T-helper 9 cell (primary cell): ENCODE measurements around the gene RTN1.

Source experiments
- DNase-seq: peaks from one replicate; pipeline ENCODE4 v3.0.0-alpha.2; 2020
- total RNA-seq, 2 donors: gene quantifications; one replicate each; lab custom pipeline; 2026; lab: John Stamatoyannopoulos, UW

Gene RTN1
- total RNA-seq: 0.07 to 0.48 reads per million in 2 donors

- DNase-seq: no peak
Observed at GRCh38 chr14:59870277-59871165, at the start of gene RTN1. RTN1 (minus strand) TSS chr14:59870776; CDS start chr14:59870630, 146 bp downstream.

GRCh38 chr14:59920378-59920683, 49.8 kb upstream of the RTN1 start:
- no peak for DNase-seq

GRCh38 chr14:59919570-59920377, 49.2 kb upstream of the RTN1 start, which contains the start of gene LRRC9:
LRRC9 (plus strand) TSS chr14:59920144.
- peak; percentile 0 for DNase-seq

GRCh38 chr14:59918824-59919569, 48.4 kb upstream of the RTN1 start:
- DNase-seq: no peak

- no peak for DNase-seq
Observed at GRCh38 chr14:59913187-59913586, 42.6 kb upstream of the RTN1 start.

GRCh38 chr14:59912443-59912842, 41.9 kb upstream of the RTN1 start:
- no peak for DNase-seq

- DNase-seq: no peak
Observed at GRCh38 chr14:59905188-59905587, 34.6 kb upstream of the RTN1 start.

- DNase-seq: no peak
Observed at GRCh38 chr14:59904184-59904583, 33.6 kb upstream of the RTN1 start.

GRCh38 chr14:59900556-59900955, 30.0 kb upstream of the RTN1 start:
- no peak for DNase-seq

GRCh38 chr14:59897757-59898383, 27.3 kb upstream of the RTN1 start:
- DNase-seq: no peak

- DNase-seq: no peak
Observed at GRCh38 chr14:59895721-59896120, 25.1 kb upstream of the RTN1 start.

GRCh38 chr14:59890676-59891075, 20.1 kb upstream of the RTN1 start:
- DNase-seq: no peak

GRCh38 chr14:59882957-59883356, 12.4 kb upstream of the RTN1 start:
- DNase-seq: no peak

- no peak for DNase-seq
Observed at GRCh38 chr14:59871166-59871495, 555 bp upstream of the RTN1 start.

GRCh38 chr14:59869381-59870255, 958 bp downstream of the RTN1 start:
- DNase-seq: no peak

GRCh38 chr14:59868021-59868420, 2.6 kb downstream of the RTN1 start:
- no peak for DNase-seq

- no peak for DNase-seq
Observed at GRCh38 chr14:59863806-59864525, 6.6 kb downstream of the RTN1 start.

GRCh38 chr14:59857328-59857727, 13.2 kb downstream of the RTN1 start:
- no peak for DNase-seq

GRCh38 chr14:59852350-59852749, 18.2 kb downstream of the RTN1 start:
- no peak for DNase-seq

- no peak for DNase-seq
Observed at GRCh38 chr14:59850458-59850857, 20.1 kb downstream of the RTN1 start.
